HT-29 (cell line): ENCODE measurements around the gene IL10RA. TPM values are rescaled to one million over a fixed set of nuclear protein-coding genes. Genes with fewer than 3 reads are reported as not detected.
"Not testable (repeated sequence)": the region's sequence is repeated elsewhere in the genome, so short reads cannot be mapped to it uniquely, and the experiment has no call there.

Experiments used
- DNase-seq: peaks from one replicate; pipeline ENCODE4 v3.0.0-alpha.2; 2015; ENCODE audit warnings: low spot score
- total RNA-seq: library from RNA; depleted of rRNA; stranded (reverse); fragments of >200 nt; shearing (Covaris generic); gene quantifications from 2 replicates; pipeline ENCODE4 v1.2.3, GENCODE V29; 2014

Gene IL10RA
- total RNA-seq, 1 experiment from 2014 or later = not detected

DNA sequence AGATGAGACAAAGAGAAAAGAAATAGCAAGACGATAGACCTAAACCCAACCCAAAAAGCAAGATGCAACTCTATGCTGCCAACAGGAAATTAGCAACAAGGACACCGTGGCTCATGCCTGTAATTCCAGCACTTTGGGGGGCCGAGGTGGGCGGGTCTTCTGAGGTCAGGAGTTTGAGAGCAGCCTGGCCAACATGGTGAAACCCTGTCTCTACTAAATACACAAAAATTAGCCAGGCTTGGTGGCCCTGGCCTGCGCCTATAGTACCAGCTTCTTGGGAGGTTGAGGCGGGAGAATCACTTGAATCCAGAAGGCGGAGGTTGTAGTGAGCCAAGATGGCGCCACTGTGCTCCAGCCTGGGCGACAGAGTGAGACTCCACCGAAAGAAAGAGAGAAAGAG, 24.3 kb upstream of the IL10RA start:
- DNase-seq = no peak

DNA sequence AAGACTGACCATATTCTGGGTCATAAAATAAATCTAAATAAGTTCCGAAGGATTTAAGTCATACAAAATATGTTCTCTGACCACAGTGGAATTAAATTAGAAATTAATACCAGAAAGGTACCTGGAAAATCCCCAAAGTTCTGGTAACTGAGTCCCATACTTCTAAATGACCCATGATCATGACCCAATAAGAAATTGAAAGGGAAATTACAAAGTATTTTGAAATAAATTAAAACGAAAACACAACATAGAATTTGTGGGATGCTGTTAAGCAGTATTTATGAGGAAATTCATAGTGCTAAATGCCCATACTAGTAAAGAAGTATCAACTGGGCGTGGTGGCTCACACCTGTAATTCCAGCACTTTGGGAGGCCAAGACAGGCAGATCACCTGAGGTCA, 23.4 kb upstream of the IL10RA start:
- DNase-seq = no peak

DNA sequence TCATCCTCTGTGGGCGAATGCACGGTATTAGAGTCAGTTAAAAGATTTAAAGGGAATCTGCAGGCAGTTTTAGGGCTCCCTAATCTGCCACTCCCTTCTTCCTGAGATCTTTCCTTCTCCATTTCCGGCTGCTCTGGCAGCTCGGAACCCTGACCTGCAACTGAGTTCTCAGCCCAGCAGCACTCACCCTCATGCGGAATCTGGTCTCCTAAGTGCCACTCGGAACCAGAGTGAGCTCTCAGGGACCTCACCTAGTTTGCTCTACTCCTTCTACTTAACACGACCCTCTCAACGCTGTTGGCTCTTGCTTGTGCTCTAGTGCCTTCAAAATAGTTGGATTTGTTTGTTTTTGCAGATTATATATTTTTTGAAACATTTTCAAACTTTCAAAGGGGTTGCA, 19.3 kb upstream of the IL10RA start:
- no peak for DNase-seq

DNA sequence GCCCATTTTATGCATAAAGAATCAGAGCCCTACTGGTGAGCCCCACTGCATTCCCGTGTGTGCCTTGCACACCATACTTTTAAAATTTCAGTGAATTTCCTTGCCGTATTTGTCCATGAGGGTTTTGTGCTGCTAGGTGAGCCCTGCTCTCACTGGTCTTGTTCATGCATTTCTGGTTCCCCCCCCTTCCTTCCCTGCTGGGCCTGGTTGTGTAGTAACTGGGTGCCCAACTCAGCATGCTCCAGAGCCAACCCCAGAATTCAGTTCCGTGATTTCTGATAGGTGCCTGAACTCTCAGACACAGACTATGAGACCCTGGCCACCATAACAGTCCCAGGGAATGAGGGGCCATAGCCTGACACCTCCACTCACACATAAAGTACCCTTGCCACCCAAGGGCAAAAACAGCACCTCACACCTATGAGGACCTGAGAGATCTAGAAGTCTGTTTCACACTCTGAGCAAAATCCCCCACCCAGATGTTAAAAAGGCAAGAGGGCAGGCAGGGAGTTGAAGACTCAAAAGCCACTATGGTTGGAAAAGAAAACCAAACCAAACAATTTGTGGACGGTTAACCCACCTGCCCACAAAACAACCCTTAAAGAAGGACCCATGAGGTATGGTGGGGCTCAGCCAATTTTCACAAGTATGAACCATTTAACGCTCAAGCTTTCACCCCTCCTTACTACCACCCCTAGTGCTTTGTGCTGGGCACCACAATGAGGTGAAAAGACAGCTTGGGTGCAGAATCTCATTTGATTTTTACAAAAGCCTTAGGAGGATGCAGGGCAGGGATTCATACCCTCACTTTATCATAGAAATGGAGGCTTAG, 16.8 kb upstream of the IL10RA start:
- no peak for DNase-seq

DNA sequence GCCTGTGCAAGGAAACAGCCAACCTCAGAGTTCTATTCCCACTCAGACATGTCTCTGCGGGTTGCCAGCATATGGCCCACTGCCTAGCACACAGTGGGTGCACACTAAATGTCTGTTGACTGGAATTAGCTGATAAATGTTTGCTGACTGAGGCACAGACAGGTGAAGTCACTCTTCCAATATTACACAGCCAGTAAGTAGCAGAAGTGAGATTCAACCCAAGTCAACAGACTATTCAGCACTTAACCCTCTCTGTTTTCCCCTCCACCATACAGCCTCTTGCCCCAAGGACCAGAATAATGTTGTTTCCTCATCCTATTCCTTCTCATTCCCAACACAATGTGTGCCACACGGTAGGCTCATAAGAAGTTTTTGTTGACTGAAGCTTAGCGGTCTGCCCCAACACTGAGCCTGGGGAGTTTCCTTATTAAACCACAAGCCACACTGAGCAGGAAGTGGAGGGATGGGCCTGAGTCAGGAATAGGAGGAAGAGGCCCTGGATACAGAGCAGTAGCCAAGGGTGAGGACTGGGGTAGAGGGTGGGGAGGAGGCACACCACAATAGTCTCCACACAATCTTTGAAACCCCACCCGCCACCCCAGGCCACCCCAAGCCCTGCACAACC, 15.7 kb upstream of the IL10RA start:
- peak; percentile 67 for DNase-seq

DNA sequence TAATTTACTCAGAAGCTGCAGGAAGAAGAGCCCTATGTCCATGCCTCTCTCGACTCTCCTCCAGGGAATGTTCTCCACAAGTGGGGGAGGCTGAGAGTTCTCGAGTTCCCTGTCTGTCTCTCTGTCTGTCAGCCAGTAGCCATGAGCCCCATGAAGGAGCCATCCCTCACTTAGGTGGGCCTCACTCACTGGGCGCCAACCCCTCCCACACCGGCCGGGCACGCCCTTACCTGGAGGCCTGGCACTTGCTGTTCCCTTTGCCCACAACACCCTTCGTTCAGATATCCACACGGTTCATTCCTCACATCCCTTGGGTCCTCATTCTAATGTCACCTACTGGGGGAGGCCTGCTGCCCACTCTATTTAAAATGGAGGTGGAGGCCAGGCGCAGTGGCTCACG, 14.2 kb upstream of the IL10RA start:
- DNase-seq = no peak

DNA sequence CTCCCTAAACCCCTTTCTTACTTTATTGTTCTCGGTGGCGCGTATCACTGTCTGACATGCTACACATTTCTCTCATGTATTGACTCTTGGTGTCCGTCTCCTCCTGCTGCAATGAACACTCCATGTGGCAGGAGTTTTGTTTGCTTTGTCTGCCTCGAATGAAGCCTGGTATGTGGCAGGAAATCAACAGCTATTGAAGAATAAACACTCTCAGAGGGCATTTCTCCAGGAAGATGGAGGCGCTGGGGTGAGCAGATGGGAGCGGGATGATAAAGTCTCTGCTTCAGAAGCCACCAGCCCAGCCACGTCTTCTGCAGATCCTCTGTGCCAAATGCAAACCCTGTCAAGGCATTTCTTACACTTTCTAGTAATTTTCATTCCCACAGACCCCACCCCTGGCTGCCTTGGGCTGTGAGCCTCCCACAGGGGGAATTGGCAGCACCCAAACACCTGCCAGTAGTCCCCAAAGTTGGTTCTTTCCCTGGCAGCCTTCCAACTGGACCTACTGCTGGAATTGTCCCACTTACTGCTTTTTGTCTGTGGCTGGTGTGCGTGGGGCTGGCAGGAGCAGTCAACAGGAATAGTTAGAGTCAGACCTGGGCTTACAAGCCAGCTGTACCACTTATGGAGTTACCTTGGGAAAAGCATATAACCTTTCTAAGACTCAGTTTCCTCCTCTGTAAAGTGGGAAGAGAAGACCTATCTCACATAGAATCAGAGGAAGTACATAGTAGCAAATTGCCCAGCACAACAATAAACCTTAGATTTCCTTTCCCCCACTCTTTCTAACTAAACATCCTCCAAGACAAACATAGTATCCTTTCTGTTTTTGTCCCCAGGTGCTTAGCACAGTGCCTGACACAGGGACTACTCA, 13.3 kb upstream of the IL10RA start:
- DNase-seq = peak; percentile 25

DNA sequence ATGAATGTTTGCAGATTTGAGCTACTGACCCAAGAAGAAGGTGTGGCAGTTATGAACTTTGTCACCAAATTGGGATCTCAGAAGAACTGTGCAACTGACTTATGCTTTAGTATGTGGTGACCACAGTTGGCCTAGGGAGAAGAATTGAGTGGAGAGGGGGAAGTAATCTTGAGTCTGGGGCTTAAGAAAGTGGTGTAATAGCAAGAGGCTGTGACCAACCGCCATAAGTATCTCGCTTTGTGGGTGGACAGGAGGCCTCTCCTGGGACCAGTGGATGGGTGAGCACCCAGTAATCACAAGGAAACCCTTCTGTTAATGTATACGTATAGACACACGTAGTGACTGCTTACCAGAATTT, 12.7 kb upstream of the IL10RA start:
- no peak for DNase-seq

DNA sequence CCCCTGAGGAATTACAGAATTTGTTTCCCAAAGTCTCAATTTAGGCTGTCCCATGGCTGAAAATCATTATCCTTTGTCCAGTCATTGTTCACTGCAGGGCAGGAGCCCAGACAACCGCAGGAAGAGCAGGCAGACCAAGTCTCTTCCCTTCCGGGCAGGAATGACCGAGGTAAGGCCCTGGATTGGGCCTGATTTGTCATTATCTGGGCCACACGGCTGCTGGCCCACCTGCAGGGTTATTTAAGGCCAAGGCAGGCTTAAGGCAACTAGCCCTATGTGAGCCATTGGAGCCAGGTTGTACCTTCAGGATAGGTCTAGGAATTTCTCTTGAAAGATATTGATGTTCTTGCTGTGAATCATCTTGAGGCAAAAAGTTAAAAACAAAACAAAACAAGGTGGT, 9.7 kb upstream of the IL10RA start:
- DNase-seq = no peak

DNA sequence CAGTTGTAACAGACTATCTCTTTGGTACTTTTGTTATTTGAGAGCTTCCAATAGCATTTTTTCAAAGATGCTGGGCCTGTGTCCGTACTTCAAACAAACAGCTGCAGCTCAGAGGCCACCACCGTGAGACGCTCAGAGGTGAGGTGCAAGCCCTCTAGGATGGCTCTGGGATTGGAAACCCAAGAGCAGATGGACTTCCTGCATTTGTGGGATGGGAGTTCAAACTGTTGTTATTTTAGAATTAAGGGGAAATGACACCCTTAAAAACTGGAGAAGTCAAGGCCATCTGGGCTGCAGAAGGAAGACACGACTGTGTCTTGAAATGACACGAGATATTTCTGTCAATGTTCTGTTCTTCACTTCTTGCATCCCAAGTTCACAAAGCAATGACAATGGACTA, 9.2 kb upstream of the IL10RA start:
- no peak for DNase-seq

DNA sequence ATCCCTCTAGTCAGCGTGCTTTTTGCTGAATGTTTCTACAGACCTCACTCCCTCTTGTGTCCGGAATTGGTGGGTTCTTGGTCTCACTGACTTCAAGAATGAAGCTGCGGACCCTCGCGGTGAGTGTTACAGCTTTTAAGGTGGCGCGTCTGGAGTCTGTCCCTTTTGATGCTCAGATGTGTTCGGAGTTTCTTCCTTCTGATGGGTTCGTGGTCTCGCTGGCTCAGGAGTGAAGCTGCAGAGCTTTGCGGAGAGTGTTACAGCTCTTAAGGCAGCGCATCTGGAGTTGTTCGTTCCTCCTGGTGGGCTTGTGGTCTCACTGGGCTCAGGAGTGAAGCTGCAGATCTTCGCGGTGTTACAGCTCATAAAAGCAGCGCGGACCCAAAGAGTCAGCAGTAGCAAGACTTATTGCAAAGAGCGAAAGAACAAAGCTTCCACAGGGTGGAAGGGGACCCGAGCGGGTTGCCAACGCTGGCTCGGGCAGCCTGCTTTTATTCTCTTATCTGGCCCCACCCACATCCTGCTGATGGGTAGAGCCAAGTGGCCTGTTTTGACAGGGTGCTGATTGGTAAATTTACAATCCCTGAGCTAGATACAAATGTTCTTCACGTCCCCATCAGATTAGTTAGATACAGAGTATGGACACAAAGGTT, 8.5 kb upstream of the IL10RA start:
- not testable (repeated sequence) for DNase-seq

DNA sequence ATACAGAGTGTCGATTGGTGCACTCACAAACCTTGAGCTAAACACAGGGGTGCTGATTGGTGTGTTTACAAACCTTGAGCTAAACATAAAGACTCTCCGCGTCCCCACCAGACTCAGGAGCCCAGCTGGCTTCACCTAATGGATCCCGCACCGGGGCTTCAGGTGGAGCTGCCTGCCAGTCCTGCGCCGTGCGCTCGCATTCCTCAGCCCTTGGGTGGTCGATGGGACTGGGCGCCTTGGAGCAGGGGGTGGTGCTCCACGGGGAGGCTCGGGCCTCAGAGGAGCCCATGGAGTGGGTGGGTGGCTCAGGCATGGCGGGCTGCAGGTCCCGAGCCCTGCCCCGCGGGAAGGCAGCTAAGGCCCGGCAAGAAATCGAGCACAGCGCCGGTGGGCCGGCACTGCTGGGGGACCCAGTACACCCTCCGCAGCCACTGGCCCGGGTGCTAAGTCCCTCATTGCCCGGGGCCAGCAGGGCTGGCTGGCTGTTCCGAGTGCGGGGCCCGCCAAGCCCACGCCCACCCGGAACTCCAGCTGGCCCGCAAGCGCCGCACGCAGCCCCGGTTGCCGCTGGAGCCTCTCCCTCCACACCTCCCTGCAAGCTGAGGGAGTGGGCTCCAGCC, 7.8 kb upstream of the IL10RA start:
- DNase-seq = not testable (repeated sequence)

DNA sequence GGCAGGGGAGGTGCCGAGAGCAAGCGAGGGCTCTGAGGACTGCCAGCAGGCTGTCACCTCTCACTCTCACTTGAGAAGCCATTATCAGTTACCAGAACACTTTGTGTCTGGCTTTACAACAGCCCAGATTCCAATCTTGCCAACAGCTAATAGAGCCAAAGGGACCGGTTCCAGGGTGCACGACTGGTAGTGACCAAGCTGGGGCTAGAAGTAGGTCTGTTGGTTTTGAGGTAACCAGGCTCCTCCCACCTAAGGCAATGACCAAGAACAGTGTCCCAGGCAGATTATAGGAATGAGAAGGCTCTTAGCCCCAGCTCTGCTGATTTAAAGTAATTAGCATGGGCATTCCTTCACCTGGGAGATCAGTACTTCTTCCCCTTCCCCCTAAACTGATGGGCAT, 7.2 kb upstream of the IL10RA start:
- DNase-seq = no peak

DNA sequence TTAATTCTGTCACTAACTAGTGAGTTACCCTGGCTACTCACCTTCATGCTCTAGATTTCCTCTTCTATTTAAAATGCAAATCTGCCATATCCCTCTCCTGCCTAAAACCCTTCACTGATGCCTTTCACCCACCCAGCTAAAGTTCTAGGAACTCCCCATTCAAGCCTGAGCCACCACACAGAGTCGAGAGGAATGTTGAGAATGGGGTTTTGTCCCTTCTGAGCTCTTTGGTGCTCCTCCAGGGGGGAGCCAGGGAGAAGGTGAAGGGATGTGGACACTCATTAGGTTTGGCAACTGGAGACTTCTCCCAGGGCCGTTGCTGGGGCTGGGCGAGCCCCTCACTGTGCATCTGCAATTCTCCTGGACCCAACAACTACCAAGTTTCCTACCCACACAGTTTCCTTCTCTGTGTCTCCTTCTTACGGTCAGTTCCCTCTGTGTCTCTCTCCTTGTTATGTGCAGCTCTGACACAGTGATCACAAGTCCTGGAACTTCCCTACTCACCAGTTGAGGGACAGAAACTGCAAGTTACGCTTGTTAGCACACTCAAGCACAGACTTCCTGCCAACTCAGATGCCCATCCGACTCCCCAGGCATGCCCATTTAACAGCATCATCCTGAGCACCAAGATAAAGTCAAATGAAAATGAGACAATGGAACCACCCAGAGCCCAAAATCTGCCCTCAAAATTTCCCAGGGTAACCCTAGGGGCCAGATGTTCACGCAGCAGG, 6.5 kb upstream of the IL10RA start:
- no peak for DNase-seq

DNA sequence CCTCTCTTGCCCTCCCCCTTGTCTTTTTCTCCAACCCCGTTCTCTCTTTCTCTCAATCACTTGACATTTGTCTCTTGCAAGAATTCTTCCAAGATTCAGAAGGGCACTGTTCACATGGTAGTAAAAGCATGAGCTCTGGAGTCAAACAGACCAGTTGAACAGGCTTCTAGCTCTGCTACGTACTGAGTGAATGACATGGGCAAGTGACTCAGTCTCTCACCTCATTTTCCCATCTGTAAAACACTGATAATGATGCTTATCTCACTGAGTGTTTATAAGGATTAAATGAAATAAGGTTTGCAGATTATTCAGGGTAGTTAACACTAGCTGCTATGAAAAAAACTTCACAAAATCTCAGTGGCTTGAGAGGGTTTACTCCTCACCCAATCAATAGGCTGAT, 5.9 kb upstream of the IL10RA start:
- no peak for DNase-seq

DNA sequence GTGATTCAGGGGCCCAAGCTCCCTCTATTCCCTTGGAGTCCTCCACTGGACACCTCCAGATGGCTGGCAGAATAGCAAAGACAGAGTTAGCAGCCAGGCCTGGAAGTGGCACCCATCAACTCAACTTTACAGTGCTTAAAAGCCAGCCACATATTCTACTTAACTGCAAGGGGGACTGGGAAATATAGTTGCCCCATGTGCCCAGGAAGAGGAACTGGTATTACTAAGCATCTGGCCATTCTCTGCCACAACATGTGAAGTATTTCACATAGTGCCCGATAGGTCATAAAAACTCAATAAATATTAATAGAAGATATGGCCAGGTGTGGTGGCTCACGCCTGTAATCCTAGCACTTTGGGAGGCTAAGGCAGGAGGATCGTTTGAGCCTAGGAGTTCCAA, 5.5 kb upstream of the IL10RA start:
- no peak for DNase-seq

DNA sequence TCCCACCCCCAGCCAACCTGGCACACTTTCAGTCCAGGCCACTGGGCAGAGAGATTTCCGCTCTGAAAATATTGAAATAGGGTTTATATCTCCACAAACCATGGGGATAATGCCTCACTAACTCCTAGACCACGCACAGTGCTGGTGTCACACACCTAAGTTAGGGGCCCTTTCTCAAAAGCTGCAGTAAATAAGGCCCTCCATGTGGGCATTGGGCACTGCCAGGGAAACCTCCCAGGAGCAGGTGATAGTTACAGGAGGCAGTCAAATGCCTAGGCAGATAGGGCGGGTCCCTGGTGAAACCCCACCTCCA, 3.1 kb upstream of the IL10RA start:
- DNase-seq = no peak

DNA sequence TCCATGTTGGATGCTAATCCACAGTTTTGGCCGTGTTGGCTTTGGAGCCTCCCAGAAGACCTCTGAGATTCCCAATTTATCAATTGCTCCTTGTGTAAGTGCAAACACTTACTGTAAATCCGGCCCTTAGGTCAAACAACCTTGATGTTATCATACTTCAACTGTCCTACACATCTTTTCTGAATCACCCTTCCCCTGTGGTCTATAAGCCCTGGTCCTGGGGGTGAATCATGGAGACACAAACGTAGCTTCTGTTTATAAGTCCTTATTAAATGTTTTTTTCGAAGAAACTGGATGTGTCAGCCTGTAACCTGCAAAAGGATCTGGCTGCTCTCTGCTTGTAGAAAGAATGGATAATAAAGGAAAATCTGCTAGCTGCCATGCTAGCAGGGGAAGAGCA, 1.7 kb upstream of the IL10RA start:
- no peak for DNase-seq

DNA sequence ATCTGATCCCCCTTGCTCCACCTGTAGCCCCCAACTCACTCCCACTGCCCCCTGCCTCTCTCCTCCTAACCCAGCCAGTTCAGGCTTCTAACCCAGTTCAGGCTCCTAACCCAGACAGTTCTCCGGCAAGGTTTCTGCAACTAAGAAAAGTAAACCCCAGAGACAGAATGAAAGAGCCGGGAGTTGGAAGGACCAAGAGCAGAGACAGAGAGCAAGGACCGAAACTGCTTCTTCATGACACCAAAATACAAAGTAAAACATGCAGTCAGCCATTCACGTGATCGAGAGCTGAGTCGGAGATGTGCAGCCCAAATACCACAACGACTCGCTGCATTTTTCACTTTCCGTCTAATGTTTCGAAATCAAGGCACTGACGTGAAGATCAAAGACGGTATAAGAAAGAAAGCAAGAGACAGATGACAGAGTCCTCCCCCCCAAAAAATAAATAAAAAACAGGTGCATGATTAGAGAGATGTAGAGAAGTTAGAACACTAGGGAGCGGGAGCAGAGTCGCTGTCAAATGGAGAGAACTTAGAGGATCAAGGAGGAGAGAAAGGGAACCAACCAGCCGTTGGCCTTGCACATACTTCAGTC, 884 bp downstream of the IL10RA start:
- DNase-seq = no peak

DNA sequence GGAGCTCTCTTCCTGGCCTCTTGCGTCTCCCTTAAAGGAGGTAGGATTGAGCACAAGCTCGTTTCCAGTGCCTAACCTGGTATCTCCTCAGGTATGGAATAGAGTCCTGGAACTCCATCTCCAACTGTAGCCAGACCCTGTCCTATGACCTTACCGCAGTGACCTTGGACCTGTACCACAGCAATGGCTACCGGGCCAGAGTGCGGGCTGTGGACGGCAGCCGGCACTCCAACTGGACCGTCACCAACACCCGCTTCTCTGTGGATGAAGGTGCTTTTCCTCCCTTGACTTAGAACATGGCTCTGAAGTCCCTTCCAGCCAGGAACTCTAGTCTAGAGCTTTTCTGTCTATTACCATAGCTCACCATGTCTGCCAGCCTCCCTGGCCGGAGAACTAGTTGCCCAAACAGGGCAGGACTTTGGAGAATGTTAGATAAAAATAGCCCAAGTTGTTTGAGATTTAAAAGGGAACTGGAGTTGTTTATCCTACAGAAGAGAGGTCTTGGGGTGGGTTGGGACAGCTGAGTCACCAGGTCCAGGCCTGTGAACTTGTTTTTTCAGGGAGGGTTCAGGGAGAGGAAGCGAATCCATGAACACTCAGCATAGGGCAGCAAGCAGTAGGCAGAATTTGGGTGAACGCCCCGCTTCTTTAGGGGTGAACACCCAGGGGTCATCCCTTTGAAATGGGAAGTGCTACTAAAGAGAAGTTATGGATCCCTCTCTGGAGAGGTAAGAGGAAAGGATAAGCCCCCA, 3.3 kb downstream of the IL10RA start:
- no peak for DNase-seq
